IMR-90 (cell line): ENCODE measurements around the gene NHLRC1.
"Not testable (repeated sequence)": the region's sequence is repeated elsewhere in the genome, so short reads cannot be mapped to it uniquely, and the experiment has no call there.

Experiments
- BHLHE40 ChIP-seq: fragments of 150-350 bp; IDR thresholded peaks from 2 replicates; pipeline ENCODE4 v1.6.1; 2016; ENCODE audit warnings: mild to moderate bottlenecking, low read depth, low read length
- CEBPB ChIP-seq: IDR thresholded peaks from 2 replicates; pipeline ENCODE4 v1.6.1; 2012; ENCODE audit warnings: low read depth, low read length, improper control_type of control experiment
- CHD1 ChIP-seq: IDR thresholded peaks from 2 replicates; pipeline ENCODE4 v1.6.1; 2012; ENCODE audit warnings: low read depth, low read length, improper control_type of control experiment
- MAFK ChIP-seq: IDR thresholded peaks from 2 replicates; pipeline ENCODE4 v1.6.1; 2012; ENCODE audit warnings: low read depth, low read length, improper control_type of control experiment
- MXI1 ChIP-seq: IDR thresholded peaks from 2 replicates; pipeline ENCODE4 v1.6.1; 2012; ENCODE audit warnings: low read depth, mild to moderate bottlenecking, low read length, moderate library complexity, borderline replicate concordance
- NFE2L2 ChIP-seq: fragments of 150-350 bp; IDR thresholded peaks from 2 replicates; pipeline ENCODE4 v1.6.1; 2016; ENCODE audit warnings: low read depth, mild to moderate bottlenecking, low read length
- POLR2A ChIP-seq: IDR thresholded peaks from 2 replicates; pipeline ENCODE4 v1.6.1; 2012; ENCODE audit warnings: mild to moderate bottlenecking, low read depth, low read length
- RAD21 ChIP-seq: IDR thresholded peaks from 2 replicates; pipeline ENCODE4 v1.6.1; 2012; ENCODE audit warnings: low read length, improper control_type of control experiment
- RCOR1 ChIP-seq: IDR thresholded peaks from 2 replicates; pipeline ENCODE4 v1.6.1; 2012; ENCODE audit warnings: mild to moderate bottlenecking, low read length, improper control_type of control experiment; ENCODE audit not compliant: insufficient replicate concordance
- TF ChIP-seq, protein P1 (sequence below): conservative IDR thresholded peaks from 2 replicates; pipeline ENCODE4 v1.5.1; 2012; ENCODE audit warnings: mild to moderate bottlenecking, low read depth, low read length, improper control_type of control experiment
- TF ChIP-seq, protein P2 (sequence below): fragments of 150-350 bp; IDR thresholded peaks from 2 replicates; pipeline ENCODE4 v1.6.1; 2017; ENCODE audit warnings: mild to moderate bottlenecking, antibody characterized with exemption, low read length, low read depth
- TF ChIP-seq, protein P3 (sequence below): fragments of 150-350 bp; IDR thresholded peaks from 2 replicates; pipeline ENCODE4 v1.6.1; 2016; ENCODE audit warnings: low read depth, mild to moderate bottlenecking, low read length, moderate library complexity, borderline replicate concordance

- TF ChIP-seq POLR2A, MAFK, NFE2L2, CEBPB, MXI1, RCOR1, RAD21, BHLHE40, CHD1: not testable (repeated sequence)
- TF ChIP-seq, protein P1, sequence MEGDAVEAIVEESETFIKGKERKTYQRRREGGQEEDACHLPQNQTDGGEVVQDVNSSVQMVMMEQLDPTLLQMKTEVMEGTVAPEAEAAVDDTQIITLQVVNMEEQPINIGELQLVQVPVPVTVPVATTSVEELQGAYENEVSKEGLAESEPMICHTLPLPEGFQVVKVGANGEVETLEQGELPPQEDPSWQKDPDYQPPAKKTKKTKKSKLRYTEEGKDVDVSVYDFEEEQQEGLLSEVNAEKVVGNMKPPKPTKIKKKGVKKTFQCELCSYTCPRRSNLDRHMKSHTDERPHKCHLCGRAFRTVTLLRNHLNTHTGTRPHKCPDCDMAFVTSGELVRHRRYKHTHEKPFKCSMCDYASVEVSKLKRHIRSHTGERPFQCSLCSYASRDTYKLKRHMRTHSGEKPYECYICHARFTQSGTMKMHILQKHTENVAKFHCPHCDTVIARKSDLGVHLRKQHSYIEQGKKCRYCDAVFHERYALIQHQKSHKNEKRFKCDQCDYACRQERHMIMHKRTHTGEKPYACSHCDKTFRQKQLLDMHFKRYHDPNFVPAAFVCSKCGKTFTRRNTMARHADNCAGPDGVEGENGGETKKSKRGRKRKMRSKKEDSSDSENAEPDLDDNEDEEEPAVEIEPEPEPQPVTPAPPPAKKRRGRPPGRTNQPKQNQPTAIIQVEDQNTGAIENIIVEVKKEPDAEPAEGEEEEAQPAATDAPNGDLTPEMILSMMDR: not testable (repeated sequence)
- TF ChIP-seq, protein P2, sequence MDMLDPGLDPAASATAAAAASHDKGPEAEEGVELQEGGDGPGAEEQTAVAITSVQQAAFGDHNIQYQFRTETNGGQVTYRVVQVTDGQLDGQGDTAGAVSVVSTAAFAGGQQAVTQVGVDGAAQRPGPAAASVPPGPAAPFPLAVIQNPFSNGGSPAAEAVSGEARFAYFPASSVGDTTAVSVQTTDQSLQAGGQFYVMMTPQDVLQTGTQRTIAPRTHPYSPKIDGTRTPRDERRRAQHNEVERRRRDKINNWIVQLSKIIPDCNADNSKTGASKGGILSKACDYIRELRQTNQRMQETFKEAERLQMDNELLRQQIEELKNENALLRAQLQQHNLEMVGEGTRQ: not testable (repeated sequence)
- TF ChIP-seq, protein P3, sequence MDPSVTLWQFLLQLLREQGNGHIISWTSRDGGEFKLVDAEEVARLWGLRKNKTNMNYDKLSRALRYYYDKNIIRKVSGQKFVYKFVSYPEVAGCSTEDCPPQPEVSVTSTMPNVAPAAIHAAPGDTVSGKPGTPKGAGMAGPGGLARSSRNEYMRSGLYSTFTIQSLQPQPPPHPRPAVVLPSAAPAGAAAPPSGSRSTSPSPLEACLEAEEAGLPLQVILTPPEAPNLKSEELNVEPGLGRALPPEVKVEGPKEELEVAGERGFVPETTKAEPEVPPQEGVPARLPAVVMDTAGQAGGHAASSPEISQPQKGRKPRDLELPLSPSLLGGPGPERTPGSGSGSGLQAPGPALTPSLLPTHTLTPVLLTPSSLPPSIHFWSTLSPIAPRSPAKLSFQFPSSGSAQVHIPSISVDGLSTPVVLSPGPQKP: not testable (repeated sequence)
Measured at GRCh38 chr6:18151391-18151790, 28.9 kb upstream of the NHLRC1 start.
